HL-60/S4 treated with retinoic acid at 250 ng/mL for 4 days and 3 days (cell line): ENCODE data around the gene C19orf85.

Source experiments
- in situ Hi-C: fragments of 300-500 bp; cut with MboI; formaldehyde crosslinking; loops from 2 replicates; pipeline ENCODE4 v1.7.0; 2022; ENCODE audit warnings: low sequenced_read_pairs

C19orf85 gene

DNA sequence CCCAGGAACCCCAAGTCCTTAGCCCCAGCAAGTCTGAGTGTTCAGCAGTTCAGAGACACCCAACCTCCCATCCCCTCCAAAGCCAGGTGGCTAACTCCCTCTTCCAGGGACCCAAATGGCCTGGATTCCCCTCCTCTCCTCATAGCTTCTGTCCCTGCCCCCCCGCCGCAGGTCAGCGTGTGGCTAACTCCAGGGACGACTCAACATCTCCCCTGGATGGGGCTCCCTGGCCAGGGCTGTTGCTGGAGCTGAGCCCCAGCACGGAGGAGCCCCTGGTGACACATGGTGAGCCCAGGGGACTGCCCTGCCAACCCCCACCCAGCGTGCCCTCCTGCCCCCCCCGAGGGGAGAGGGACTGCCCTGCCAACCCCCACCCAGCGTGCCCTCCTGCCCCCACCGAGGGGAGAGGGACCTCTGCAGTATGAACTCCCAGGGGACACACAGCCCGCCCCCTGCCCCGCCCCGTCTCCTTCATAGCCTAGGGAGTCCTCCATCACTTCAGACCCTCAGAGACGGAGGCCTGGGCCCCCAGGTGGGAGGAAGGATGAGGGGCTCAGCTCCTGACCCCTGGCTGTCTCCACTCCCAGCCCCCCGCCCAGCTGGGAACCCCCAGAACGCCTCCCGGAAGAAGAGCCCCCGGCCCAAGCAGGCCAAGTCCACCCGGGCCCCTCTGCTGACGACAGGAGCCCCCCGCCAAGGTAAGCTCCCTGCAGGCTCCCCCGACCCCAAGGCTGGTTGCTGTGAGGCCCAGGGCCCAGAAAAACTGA lies 25.3 kb upstream of the C19orf85 start:
- in situ Hi-C loops: no loop called here

- in situ Hi-C loops: no loop called here
Observed at GRCh38 chr19:55488986-55489710, 24.6 kb upstream of the C19orf85 start.

DNA sequence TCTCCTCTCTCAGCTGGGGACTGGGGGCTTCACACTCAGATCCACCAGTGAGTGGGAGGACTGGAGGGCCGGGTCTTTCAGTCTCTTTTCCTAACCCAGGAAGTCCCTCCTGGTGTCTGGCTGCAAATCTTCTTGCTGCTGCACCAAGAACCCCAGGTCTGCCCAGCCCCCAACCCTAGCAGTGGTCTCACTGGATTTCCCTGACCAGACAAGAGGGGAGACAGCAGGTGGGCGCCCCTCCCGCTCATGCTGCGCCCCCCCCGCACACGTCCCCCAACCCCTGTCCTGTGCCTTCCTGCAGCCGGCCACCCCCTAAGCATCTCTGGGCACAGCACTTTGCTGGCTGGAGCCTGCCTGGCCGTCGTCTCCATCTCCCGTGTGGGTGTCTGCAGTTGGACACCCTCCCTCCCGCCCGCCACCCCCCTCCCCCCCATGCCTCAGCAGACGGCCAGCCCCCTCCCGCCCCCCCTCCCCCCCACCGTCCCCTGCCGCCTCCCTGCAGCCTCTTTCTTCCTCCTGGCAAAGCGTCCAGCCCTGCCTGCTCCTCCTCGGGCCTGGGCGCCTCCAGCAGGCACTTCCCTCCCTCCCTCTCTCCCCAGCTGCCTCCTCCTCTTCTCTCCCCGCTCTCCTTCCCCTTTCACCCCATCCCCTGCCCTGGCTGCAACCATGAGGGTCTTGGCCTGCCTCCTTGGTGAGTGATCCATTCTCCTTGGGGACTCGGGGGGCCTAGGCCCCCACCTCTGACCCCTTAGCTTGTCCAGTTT lies 23.6 kb upstream of the C19orf85 start, which contains the start of gene SSC5D:
TSS of gene SSC5D (plus strand) at position 513 of the 764 bp plus-strand sequence. CDS start at position 667, 154 bp downstream.
- in situ Hi-C loops: no loop called here

- in situ Hi-C loops: no loop called here
Observed at GRCh38 chr19:55486971-55487923, 22.7 kb upstream of the C19orf85 start.

DNA sequence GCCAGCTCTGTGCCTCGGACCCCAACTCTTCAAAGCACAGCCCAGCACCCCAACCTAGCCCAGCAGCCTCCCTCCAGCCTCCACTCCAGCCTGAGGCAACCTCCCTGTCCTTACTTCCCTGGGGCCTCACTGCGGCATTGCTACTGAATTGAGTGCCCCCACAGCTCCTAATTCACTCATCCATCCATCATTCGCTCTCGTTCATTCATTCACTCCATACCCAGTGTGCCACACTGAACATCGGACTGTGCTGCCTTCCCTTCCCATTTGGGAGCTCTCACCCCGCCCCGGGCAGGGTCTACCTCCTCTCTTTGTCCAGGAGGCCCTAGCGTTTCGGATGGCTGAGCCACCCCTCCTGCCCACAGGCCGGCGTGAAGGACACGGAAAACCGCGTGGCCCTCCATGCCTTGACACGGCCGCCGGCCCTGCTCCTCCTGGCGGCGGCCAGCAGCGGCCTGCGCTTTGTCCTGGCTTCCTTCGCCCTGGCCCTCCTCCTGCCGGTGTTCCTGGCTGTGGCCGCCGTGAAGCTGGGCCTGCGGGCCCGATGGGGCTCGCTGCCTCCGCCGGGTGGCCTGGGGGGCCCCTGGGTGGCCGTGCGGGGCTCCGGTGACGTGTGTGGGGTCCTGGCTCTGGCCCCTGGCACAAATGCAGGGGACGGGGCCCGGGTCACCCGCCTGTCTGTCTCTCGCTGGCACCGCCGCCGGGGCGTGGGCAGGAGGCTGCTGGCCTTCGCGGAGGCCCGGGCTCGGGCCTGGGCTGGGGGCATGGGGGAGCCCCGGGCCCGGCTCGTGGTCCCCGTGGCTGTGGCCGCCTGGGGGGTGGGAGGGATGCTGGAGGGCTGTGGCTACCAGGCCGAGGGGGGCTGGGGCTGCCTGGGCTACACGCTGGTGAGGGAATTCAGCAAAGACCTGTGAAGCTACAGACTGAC lies 21.8 kb upstream of the C19orf85 start:
- in situ Hi-C loops: no loop called here

DNA sequence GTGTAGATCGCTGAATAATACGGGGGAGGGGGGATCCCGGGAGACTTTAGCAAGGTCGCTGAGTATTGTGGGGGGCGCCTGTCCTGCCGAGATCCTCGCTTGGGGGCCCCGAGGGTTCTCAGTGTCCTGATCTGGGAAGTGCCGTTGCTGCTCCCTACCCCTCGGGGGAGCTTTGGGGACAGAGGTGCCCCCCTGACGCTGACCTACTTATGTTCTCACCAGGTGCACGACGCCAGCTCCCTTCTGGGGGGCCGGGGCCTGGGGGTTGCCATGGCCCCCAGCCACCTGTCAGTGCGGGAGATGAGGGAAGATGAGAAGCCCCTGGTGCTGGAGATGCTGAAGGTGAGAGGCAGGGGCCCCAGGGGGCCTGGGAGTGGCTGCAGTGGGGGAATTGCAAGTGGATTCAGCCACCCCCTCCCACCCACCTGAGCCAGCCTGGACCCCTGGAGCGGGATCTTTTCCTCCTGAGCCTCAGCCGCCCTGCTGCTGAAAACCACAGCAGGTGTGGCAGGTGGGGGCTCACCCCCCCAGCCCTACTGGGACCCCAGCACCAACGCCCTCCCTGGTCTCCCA lies 21.0 kb upstream of the C19orf85 start:
- in situ Hi-C loops: no loop called here

DNA sequence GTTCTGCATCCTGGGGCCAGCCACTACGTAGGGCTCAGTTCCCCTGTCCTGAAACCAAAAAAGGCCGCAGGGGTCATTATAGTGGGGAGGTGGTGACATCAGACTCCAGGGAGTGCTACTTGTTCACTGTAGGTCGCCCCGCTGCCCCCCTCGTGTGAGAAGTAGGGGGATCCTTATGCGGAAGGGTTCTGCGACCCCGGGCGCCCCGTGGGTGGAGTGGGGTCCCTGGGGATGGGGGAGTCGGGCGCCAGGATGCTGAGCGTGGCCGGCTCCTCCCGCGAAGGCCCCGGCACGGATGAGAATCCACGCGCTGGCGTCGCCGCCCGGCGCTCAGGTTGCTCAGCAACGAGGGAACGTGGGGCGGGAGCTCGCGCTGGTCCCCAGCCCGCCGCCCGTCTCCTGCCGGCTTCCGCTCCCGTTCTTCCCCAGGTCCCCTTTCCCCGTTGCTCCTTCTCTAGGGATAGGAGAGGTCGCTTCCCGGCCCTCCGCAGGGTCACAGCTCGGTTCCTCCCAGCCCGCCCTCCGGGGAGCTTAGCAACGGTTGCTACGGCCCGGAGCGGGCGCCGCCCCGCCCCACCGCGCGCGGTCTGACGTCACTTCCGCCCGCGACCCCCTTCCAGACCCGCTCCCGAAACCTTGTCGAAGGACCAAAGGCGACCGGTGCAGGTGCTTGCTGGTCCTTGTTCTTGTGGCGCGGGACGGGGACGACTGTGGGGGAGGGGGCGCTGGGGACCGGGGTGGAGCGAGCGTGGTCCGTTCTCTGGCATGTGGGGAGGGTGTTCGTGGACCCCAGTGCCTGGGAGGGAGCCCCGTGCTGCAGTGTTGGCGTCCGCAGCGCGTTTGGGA lies 20.3 kb upstream of the C19orf85 start, which contains the start of gene NAT14:
TSS of gene NAT14 (plus strand) at position 596 of the 846 bp plus-strand sequence. CDS start 521 bp downstream, outside the sequence.
- in situ Hi-C loops: no loop called here

GRCh38 chr19:55483706-55484592 lies 19.4 kb upstream of the C19orf85 start:
- in situ Hi-C loops: no loop called here

DNA sequence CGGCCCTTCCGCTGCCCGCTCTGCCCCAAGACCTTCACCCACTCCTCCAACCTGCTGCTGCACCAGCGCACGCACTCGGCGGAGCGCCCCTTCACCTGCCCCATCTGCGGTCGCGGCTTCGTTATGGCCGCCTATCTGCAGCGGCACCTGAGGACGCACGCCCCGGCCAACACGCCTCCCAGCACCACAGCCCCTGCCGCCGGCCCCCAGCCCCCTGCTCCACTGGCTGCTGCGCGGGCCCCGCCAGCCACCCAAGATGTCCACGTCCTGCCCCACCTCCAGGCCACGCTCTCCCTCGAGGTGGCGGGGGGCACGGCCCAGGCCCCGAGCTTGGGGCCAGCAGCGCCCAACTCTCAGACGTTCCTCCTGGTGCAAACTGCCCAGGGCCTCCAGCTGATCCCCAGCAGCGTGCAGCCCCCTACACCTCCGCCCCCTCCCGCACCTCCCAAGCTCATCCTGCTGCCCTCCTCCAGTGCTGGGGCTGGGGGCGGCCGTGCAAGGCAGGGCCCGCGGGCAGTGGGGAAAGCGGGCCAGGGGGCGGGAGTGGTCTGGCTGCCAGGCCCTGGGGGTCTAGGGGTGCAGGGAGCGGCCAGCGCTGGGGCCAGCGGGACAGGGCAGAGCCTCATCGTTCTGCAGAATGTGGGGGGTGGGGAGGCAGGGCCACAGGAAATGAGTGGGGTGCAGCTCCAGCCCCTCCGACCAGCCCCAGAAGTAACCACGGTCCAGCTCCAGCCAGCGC lies 18.6 kb upstream of the C19orf85 start:
- in situ Hi-C loops: no loop called here

GRCh38 chr19:55482156-55482961 lies 17.8 kb upstream of the C19orf85 start:
- in situ Hi-C loops: no loop called here

DNA sequence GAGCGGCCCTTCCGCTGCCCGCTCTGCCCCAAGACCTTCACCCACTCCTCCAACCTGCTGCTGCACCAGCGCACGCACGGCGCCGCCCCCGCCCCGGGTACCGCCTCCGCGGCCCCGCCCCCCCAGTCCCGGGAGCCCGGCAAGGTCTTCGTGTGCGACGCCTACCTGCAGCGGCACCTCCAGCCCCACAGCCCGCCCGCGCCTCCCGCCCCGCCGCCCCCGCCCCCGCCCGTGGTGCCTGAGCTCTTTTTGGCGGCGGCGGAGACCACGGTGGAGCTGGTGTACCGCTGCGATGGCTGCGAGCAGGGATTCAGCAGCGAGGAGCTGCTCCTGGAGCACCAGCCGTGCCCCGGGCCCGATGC lies 17.2 kb upstream of the C19orf85 start:
- in situ Hi-C loops: no loop called here

GRCh38 chr19:55481148-55481793 lies 16.7 kb upstream of the C19orf85 start:
- in situ Hi-C loops: no loop called here

GRCh38 chr19:55479451-55480230 lies 15.1 kb upstream of the C19orf85 start:
- in situ Hi-C loops: no loop called here

DNA sequence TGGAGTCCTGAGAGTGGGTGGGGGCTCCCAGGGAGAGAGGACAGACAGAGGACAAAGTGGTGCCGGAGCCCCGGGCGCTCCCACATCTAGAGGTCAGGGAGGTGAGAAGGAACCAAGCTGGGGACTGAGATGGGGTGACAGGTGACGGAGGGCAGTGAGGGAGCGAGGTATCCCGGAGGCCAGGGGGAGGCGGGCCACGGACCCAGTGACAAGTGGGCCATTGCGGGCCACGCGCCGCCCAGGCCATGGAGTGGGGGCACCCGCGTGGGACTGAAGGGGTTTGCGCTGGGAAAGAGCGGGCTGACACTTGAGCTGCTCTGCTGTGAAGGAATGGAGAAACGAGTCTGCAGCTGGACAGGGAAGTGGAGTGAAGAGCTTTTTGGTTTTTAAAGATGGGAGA lies 14.5 kb upstream of the C19orf85 start:
- in situ Hi-C loops: no loop called here
